ENCODE data around the gene CRACR2B.

Gene CRACR2B

DNA sequence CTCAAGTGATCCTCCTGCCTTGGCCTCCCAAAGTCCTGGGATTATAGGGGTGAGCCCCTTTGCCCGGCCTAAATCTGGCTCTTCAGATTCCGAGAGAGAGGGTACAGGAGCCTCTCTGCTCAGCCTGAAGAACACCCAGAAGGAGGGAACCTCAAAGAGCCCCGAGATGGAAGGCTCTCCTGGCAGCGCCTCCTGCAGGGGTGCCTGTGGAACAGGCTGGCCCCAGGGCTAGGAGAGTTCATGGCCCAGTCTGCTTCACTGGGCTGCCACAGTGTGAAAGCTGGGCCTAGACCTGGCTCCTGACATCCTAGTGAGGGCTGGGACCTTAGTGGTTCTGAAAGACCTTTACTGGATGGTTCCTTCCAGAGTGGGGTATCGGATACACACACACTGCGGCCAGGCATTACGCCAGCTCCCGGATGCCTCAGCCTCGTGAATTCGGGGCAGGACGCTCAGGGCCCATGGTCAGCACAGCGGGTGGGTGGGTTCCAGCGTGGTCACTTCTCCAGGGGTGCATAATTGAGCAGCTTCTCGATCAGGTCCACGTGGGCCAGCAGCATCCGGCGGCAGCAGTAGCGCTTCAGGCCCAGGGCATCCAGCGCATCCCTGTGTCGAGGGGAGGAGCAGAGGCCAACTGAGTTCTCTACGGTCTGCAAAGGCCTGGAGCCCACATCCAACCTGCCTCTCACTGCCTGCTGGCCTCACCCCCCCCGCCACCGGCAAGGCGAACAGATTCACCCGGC is 12.3 kb downstream of the CRACR2B start:
- no peak for DNase-seq (ENCODE audit: low spot score)

DNA sequence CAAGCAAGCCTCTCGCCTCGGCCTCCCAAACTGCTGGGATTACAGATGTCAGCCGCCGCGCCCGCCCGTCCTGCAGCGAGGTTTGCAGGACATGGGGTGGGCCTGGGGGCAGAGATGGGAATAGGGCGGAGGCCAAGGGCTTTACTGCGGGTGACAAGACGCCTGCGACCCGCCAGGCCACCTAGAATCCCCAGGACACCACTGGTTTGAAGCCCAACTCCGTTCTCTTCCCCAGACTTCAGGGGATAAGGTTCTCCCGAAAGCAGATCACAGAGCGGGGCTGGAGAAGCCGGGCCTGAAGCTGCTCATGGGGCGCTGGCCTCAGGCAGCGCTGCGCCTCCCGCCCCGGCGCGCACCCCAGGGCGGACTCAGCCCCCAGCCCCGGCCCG is 14.3 kb downstream of the CRACR2B start:
- DNase-seq (ENCODE audit: low spot score), result no peak

DNA sequence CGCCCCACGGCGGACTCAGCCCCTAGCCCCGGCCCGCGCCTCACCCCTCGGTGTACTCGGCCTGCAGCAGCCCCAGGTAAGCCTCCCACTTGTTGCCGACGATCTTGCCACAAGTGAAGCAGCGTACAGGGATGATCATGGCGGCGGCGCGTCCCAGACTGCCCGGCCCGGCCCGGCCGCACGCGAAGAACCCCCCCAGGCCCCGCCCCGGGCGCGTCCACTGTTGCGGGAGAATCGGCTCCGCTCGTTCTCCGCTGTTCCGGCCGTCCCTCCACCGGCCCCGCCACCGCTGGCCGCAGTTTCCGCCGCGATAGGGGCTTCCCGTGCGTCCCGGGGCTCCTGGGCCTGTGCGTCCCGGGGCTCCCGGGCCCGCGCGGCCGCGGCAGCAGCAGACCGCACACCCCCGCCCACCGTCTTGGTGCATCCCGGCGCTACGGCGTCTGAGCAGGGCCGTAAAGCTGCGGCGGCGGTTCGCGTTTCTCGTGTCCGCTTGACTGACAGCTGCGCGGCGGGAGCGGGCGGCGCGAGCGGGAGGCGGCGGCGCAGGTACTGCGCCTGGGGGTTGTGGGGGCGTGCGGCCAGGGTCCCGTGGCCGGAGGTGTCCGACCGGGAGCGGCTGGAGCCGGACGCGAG is 14.8 kb downstream of the CRACR2B start, which contains the start of the genes POLR2L and TSPAN4:
POLR2L (minus strand) TSS at position 160 of the 633 bp plus-strand sequence; CDS start at position 139, 21 bp downstream.
TSPAN4 (plus strand) TSS at position 483 of the 633 bp plus-strand sequence. CDS start 7,453 bp downstream, outside the sequence.
- peak; percentile 94 for DNase-seq (ENCODE audit: low spot score)

- DNase-seq (ENCODE audit: low spot score), result no peak
These were observed 15.5 kb downstream of the CRACR2B start for GRCh38 chr11:843086-843734.

DNA sequence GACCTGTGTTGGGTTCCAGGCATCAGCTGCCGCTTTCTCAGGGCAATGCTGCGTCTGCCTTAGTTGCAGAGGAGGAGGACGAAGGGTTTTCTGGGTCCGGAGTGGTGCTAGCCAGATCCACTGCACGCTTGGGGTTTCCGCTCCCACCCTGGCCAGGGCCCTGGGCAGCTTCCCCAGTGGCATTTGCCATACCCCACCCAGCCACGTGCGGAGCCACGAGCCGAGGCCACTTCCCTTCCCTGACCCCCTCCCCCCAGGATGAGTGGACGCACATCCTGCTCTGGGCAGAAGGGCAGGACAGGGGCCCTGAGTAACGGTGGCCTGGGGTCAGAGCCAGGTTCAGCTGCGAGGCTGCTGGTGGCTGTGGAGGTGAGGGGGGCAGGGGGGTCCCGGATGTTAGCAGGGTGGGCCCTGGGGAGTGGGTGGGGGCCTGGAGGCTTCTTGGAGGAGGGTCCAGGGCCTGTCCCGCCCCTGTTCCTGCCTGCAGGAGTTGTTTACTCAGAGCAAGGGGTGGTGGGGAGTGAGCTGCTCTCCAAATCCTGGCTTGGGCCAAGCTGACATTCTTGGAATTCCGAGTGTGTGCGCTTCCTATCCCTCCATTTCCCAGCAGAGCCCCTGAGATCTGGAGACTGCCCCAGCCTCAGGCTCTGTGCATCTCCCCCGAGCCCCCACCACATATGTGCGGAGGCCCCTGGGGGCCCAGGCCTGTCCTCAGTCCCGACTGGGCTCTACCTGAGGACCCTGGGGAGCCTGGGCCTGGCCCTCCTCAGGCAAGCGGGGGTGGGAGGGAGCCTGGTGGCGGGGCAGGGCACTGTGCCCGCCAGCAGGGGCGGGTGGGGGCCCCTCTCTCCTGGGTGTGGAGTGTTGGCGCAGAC is 16.3 kb downstream of the CRACR2B start:
- peak; percentile 94 for DNase-seq (ENCODE audit: low spot score)

- DNase-seq (ENCODE audit: low spot score), result peak; percentile 92
These were observed 17.2 kb downstream of the CRACR2B start for GRCh38 chr11:844693-845644.

DNA sequence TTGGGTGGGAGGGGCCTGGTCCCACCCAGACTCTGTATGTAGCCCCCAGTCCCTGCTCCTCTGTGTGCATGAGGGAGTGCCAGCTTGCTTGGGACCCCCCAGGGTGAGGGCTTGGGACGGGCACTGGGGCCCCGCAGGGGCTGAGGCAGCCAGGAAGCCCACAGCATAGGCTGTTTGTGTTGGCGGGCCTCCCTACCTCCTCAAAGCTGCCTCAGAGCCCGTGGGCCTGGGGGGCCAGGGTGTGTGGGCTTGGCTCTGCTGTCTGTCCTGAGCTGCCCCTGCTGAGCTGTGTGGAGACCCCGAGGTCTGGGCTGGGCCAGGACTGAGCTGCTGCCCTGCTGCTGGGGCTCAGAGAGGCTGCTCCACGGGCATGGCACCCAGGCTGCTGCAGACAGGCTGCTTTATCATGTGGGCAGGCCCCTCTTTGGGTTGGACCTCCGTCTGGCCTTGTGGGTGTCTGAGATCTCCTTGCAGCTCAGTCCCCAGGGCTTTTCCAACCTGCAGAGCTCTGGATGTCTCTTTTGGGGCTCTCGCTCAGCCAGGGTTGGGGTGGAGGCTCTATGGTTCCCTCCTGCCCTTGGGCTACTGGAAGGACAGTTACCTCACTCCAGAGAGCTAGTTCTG is 18.3 kb downstream of the CRACR2B start:
- DNase-seq (ENCODE audit: low spot score), result no peak

DNA sequence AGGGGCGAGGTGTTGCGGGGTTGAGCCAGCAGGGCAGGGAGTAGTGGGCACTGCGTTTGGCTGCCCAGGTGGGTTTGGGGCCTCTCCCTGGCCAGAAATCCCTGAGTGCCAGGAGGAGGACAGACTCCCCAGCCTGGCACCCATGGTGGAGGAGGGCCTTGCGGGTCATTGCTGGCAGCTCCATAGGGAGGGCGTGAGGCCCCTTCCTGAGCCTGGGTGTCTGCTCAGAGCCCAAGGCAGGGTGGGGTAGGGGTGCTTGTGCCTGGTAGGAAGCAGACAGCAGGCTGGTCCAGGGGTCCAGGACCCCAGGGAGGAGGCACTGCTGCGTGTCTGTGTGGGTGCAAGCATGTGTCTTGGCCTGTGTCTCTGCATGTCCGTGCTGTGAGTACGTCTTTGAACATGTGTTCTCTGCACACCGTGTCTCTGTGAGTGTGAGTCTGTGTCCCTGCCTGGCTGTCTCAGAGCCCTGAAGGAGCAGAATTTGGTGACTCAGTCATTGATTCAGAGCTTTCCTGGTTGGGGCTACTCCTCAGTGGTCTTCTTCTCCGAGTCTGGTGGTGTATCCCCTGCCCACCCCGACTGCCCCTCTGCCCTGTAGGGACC is 18.9 kb downstream of the CRACR2B start:
- DNase-seq (ENCODE audit: low spot score), result no peak

DNA sequence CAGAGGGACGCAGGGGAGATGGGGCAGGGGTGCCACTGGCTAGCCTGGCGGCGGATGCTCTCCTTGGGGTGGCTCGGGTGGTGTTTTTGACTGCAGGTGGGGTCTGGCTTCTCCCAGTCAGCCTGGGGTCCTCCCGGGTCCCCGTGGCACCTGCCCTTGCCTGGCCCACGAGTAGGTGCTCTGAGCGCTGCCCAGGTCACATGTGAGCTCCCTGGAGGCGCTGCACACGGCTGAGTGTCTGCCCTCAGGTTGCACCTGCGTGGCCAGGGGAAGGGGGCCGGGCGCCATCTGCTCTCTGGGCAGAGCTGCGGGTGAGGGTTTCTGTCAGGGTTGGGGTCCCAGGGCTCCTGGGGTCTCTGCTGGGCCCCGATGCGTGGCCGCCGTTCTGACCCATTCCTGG is 20.2 kb downstream of the CRACR2B start:
- DNase-seq (ENCODE audit: low spot score), result no peak

GRCh38 chr11:848380-848931 is 20.7 kb downstream of the CRACR2B start:
- peak; percentile 86 for DNase-seq (ENCODE audit: low spot score)

GRCh38 chr11:849104-849824 is 21.5 kb downstream of the CRACR2B start:
- DNase-seq (ENCODE audit: low spot score), result no peak

- no peak for DNase-seq (ENCODE audit: low spot score)
These were observed 22.4 kb downstream of the CRACR2B start for GRCh38 chr11:849951-850774.

- no peak for DNase-seq (ENCODE audit: low spot score)
These were observed 23.4 kb downstream of the CRACR2B start for GRCh38 chr11:850775-851763.

- no peak for DNase-seq (ENCODE audit: low spot score)
These were observed 25.0 kb downstream of the CRACR2B start for GRCh38 chr11:852762-853161.

DNA sequence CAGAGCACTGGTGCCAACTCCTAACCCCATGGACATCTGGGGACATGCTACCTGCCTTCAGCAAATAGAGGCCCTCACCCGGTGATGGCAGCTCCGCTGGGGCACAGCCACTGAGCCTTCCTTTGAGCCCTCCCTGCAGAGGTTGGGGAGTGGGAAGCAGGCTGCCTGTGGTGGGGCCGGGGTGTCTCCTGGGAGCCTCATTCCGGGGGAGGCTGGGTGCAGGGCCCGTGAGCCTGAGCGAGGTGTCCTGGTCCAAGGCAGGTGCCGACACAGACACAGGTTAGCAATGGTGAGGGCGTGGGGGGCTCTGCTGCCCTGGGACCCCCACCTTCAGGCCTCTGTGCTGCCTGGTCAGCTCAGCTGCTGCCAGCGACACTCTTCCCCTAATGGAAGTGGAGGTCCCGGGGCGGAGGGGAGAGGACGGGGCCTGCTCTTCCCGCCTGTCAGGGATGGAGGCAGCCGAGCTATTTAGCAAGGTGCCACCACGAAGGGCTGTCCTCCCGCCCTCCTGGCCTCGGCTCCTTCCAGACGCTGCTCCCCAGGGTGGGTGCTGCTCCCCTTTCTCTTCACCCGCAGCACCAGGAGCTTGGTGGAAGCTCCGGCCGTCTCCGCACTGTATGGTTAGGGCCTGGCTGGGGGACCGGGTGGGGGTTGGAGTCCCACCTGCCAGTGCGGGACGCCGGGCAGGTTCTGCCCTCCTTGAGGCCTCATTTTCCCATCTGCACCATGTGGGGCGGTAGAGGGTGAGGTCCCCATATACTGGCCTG is 26.1 kb downstream of the CRACR2B start:
- DNase-seq (ENCODE audit: low spot score), result no peak
